ENCODE measurements around the gene NRF1. TPM values are rescaled to one million over a fixed set of nuclear protein-coding genes. Genes with fewer than 3 reads are reported as not detected.

The NRF1 gene
- total and polyA plus RNA-seq, 10 of the 15 experiments (the other 5 are each of a cell fraction or from before 2014, with no cell fraction given) = 3.5 to 23.1 (median 13.5) TPM

GRCh38 chr7:129609666-129610065, 1.9 kb upstream of the NRF1 start:
- ATAC-seq = no peak
- H3K4me2 ChIP-seq (ENCODE audit: control insufficient read depth, insufficient read depth) = no peak overlapping the region
- TF ChIP-seq NFXL1 (IDR thresholded peaks at IDR 0.05; ENCODE audit: borderline replicate concordance) (no peak), EGR1 (IDR thresholded peaks at IDR 0.05; ENCODE audit: borderline replicate concordance in 1 of 2, low read depth in 2 of 2, low read length in 2 of 2) (no peak), PML (IDR thresholded peaks at IDR 0.05; ENCODE audit: low read length) (no peak), STAT1 (conservative IDR thresholded peaks at IDR 0.05) (no peak), RCOR1 (conservative IDR thresholded peaks at IDR 0.05; ENCODE audit: low read depth, low read length) (no peak), SIN3A (IDR thresholded peaks at IDR 0.05; ENCODE audit: low read depth, low read length) (no peak), ZSCAN29 (IDR thresholded peaks at IDR 0.05) (no peak), HSF1 (IDR thresholded peaks at IDR 0.05; ENCODE audit: low read depth, low read length) (no peak), RUNX3 (IDR thresholded peaks at IDR 0.05; ENCODE audit: low read length) (no peak), ATF7 (IDR thresholded peaks at IDR 0.05; ENCODE audit: low read depth) (no peak), FOXK2 (IDR thresholded peaks at IDR 0.05) (no peak), ETV6 (conservative IDR thresholded peaks at IDR 0.05 in 1 of 2, IDR thresholded peaks at IDR 0.05 in 1 of 2; ENCODE audit: borderline replicate concordance in 1 of 2, low read depth in 1 of 2) (no peak), ZNF592 (IDR thresholded peaks at IDR 0.05) (no peak)
- no peak for FAIRE-seq
- H3K36me3 ChIP-seq (ENCODE audit: control insufficient read depth in 2 of 2, insufficient read depth in 2 of 2, low read length in 1 of 2) = peaks cover 0 to 10% of the 10 kb centered on the region in 2 experiments; a peak in 2 of 4 replicates
- WGBS (ENCODE audit: insufficient coverage, insufficient replicate concordance, low lambda C conversion rate, missing lambda C conversion rate) = 87% methylated on average over 2 of the region's 2 CpGs
- BruUV-seq (replicated peaks) = no TSS peak
- no peaks in the 10 kb centered on the region for H3K27me3 ChIP-seq (replicated peaks in 1 of 2; ENCODE audit: control insufficient read depth in 2 of 2, insufficient read depth in 2 of 2, low read length in 1 of 2)
- no peaks in the 10 kb centered on the region for H3K9me3 ChIP-seq (replicated peaks; ENCODE audit: control insufficient read depth, insufficient read depth, low read length)
- H2AFZ ChIP-seq (ENCODE audit: control insufficient read depth, low read depth, low read length) = no peak overlapping the region
- ChIA-PET RAD21 (ENCODE audit: unreplicated experiment) (no interaction called here), SMC1A (ENCODE audit: uncharacterized antibody, unreplicated experiment) (no interaction called here), CTCF (interaction anchor here (1.4 to 15.2 kb wide), 2 partner anchors 20 to 210 kb away, joined by 5 to 328 read pairs; no protein-coding TSS in a partner anchor), POLR2A (no interaction called here)
- peaks cover 19% of the 10 kb centered on the region for H3K4me1 ChIP-seq (ENCODE audit: control insufficient read depth, insufficient read depth, low read length)
- no peak overlapping the region for H3K9ac ChIP-seq (ENCODE audit: control insufficient read depth, insufficient read depth, low read length)
- H4K20me1 ChIP-seq (ENCODE audit: control insufficient read depth, insufficient read depth) = no peaks in the 10 kb centered on the region
- no peak for DNase-seq (ENCODE audit: low read depth, low spot score)
- peaks cover 45% of the 10 kb centered on the region for H3K79me2 ChIP-seq (ENCODE audit: control insufficient read depth, insufficient read depth, low read length)
- intact Hi-C loops (cut with micrococcal nuclease; ENCODE audit: unreplicated experiment) (loop anchor here (5.0 to 10.0 kb wide), 3 partner anchors 117 to 675 kb away; partner anchors contain the start of genes AHCYL2 and IRF5), in situ Hi-C loops (cut with MboI) (no loop called here)
- peak overlapping the region; percentile 94; the same call in 1 of the 2 replicates for H3K4me3 ChIP-seq
- no peak overlapping the region for H3K27ac ChIP-seq (ENCODE audit: control insufficient read depth, insufficient read depth)
